GM19468 (cell line): Measurements from ENCODE around the gene SYT1.
"Not testable (repeated sequence)": the region's sequence is repeated elsewhere in the genome, so short reads cannot be mapped to it uniquely, and the experiment has no call there.

ENCODE experiments used
- ATAC-seq: cut with Tn5 transposase; IDR thresholded peaks from one replicate; pipeline ENCODE4 v1.9.1; 2021; ENCODE audit warnings: mild to moderate bottlenecking, moderate library complexity, moderate number of reproducible peaks; ENCODE audit not compliant: unreplicated experiment; ENCODE audit errors: extremely low read depth

The SYT1 gene

GRCh38 chr12:79191391-79191790 lies 326.8 kb downstream of the SYT1 start:
- no peak for ATAC-seq

- ATAC-seq = no peak
These were observed 330.0 kb downstream of the SYT1 start for GRCh38 chr12:79194595-79194994.

DNA sequence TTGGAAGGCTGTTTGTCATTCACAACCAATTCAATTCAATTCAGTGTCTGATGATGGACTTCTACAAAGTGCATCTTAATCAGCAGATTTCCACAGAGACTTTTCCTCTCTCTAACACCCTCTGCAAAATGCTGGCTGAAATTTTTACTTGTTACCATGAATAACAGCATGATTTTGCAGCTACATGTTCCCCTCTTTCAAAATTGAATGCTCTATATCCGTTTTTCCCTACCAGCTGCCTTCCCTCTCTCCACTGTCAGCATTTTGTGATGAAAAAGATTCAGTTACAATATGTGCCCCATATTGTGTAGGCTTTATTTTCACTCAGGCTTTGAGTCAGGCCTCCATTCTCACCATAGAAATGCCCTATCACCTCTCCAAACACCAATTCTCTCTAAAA lies 334.6 kb downstream of the SYT1 start:
- no peak for ATAC-seq

GRCh38 chr12:79200176-79200575 lies 335.6 kb downstream of the SYT1 start:
- no peak for ATAC-seq

DNA sequence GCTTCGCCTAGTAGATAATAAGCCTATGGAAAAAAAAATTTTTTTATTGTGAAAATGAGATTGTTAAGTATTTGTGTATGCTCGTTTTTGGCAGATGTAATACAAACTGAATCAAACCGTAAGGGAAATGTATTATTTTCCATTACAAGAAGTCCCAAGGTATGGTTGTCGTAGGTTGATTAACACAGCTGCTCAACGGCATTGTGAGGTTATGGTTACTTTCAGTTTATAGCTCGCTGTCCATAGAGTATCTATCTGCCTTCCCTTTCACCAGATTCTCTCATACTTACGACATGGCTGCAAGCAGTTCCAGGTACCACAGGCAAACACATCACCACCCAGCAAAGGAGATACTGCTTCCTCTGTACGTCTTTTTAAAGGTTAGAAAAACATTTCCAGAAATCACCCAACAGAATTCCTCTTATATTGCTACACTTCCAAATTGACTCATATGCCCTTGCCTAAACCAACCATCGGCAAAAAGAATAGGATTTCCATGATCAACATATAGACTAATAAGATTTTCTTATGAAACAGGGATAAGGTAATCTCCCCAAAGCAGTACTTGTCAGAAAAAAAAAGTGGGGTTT lies 338.6 kb downstream of the SYT1 start:
- ATAC-seq = no peak

GRCh38 chr12:79206871-79207270 lies 342.3 kb downstream of the SYT1 start:
- ATAC-seq = no peak

DNA sequence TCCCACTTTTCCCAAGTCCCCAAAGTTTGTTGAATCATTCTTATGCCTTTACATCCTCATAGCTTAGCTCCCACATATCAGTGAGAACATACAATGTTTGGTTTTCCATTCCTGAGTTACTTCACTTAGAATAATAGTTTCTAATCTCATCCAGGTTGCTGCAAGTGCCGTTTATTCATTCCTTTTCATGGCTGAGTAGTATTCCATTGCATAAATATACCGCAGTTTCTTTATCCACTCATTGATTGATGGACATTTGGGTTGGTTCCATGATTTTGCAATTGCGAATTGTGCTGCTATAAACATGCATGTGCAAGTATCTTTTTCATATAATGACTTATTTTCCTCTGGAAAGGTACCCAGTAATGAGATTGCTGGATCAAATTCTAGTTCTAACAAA lies 345.8 kb downstream of the SYT1 start:
- not testable (repeated sequence) for ATAC-seq

DNA sequence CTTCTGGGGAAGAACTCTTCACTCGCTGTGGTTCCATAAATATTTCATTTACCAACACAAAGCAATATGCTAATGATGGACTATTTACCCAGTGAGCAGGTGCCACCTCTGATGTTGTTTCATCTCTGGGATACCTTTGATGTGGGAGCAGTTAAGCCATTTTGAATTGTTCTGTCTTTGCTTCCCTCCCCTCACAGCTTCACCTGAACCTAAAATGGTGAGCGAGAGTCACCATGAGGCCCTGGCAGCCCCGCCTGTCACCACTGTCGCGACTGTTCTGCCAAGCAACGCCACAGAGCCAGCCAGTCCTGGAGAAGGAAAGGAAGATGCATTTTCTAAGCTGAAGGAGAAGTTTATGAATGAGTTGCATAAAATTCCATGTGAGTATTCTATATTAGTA lies 352.7 kb downstream of the SYT1 start:
- no peak for ATAC-seq

- no peak for ATAC-seq
These were observed 358.6 kb downstream of the SYT1 start for GRCh38 chr12:79223210-79223609.

DNA sequence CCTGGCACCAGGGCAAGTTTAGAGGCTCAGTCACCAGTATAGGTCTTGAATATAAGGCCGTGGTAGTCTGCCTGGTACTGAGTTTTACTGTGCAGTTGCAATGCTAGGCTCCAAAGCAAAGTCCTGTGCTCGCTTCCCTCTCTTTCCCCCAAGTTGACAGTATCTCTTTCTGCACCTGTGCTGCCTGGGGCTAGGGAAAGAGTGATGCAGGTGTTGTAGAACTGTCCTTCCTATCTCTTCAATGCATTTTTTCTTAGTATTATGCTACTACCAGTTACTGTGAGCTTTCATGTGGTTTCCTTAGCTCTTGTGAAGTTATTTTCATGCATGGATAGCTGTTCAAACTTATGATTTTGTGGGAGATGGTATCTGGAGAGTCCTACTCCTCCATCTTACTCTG lies 359.2 kb downstream of the SYT1 start:
- no peak for ATAC-seq

DNA sequence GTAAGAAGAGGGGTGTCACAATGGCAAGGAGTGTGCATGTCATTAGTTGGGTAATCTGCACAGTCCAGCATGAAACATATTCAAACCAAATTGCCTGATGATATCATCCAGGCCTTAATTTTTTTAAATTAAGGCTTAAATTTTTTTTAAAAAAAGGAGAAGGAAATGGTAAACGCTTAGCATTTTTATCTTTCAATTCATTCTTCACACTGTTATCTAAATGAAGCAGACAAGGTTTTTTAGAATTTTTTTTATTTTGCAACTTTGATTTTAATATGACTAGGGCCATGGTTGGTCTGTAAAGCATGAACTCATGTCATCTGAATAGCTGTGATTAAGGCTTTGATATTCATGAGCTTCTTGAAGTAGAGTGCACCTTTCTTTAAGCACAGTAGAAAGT lies 362.5 kb downstream of the SYT1 start:
- no peak for ATAC-seq

- ATAC-seq = no peak
These were observed 363.1 kb downstream of the SYT1 start for GRCh38 chr12:79227646-79228045.

- ATAC-seq = peak; percentile 58
These were observed 368.8 kb downstream of the SYT1 start for GRCh38 chr12:79233341-79233781.

DNA sequence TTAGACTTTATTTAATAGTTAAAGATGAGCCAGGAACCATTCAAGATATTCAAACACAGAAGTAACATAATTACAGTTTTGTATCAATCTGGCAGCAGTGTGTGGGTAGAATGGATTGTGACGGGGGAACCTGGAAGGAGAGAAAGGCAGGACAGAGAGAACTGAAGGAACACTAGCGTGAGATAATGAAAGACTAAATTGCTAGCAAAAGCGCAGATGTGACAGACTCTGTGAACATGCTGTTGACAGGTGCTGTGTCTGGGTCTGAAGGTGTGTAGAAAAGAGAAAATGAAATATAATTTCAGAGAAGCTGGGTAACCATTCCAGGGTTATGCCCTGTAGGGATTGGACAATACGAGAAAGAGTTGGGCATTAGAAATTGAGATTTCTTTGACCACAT lies 372.3 kb downstream of the SYT1 start:
- no peak for ATAC-seq

DNA sequence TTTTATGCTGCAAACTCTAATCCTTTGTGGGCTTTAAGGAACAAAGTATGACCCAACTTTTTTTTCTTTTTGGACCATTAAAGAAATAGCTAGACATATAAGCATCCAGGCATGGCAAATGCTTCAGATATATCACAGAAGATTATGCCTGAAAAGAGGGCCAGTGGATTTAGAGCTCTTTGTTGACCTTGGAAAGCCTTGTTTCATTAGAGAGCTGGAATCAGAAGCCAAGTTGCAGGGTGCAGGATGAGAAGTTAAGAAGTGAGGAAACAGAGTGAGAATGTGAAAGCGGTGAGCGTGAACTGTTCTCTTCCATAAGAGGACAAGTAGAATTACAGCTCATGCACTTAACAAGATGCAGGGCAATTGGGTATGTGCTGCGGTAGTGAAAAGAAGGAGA lies 373.7 kb downstream of the SYT1 start:
- no peak for ATAC-seq

DNA sequence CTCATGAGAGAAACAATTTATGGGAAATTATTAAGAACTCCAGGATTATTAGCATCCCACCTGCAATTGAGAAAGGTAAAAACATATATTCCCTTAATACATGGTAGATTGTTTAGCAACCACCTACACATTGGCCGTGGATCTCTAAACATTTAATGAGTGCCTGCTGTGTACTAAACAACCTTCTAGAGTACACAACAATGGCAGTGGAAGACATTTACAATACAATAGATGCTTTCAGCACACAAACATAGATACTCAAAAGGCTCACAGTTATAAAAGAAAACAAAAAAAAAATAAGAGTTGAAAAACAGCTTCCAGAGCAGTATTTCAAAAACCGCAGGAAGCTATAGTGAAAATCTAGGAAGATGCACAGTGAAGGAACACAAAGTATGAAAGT lies 382.9 kb downstream of the SYT1 start:
- ATAC-seq = no peak

GRCh38 chr12:79250186-79250585 lies 385.6 kb downstream of the SYT1 start:
- no peak for ATAC-seq

GRCh38 chr12:79250960-79251755 lies 386.6 kb downstream of the SYT1 start:
- ATAC-seq = no peak

- no peak for ATAC-seq
These were observed 387.9 kb downstream of the SYT1 start for GRCh38 chr12:79252358-79253075.

DNA sequence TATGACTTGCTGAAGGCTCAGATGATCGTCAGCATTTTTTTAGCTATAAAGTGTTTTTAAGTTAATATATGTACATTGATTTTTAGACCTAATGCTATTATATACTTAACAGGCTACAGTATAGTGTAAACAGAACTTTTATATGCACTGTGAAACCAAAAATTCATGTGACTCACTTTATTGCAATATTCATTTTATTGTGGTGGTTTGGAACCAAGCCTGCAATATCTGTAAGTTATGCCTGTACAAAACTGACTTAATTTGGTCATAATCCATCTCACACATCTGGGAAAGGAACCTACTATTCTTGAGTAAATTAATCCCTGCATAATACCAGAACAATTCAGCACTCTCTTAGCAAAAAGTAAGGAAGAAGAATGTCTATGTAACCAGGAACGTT lies 390.7 kb downstream of the SYT1 start:
- ATAC-seq = no peak

- ATAC-seq = no peak
These were observed 396.3 kb downstream of the SYT1 start for GRCh38 chr12:79260923-79261322.
